Measurements from ENCODE around the gene FBXL16. TPM values are rescaled to one million over a fixed set of nuclear protein-coding genes. Genes with fewer than 3 reads are reported as not detected.

The FBXL16 gene
- total RNA-seq, 2 donors from 2014 or later, result 1.3 to 1.7 TPM

DNA sequence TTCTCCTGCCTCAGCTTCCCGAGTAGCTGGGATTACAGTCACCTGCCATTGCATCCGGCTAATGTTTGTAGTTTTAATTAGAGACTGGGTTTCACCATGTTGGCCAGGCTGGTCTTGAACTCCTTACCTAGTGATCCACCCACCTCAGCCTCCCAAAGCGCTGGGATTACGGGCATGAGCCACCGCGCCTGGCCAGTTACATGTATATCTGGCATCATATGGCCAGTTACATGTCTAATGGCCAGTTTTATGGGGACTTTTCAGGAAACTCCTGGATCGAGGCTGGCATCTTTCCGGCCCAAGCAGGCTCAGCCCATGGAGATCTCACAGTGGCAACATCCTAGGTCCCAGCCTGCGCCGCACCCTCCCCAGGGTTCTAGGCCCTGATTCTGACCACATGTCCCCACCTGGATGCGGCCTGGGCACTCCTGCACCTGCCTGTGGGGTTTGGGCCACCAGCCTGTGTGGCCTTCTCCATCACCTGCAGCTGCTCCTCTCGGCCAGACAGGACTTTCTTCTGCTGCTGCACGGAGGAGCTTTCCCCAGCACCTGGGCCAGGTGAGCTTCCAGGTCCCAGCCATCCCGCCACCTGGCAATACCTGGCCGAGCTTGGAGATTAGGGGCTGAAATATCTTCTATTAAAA is 36.5 kb upstream of the FBXL16 start:
- Histone ChIP-seq H3K4me1 (peaks cover 0 to 13% of the 10 kb centered on the region in 2 donors), H3K27ac (no peak overlapping the region), H3K27me3 (no peaks in the 10 kb centered on the region), H3K4me3 (no peak overlapping the region), H3K36me3 (peaks cover 4% of the 10 kb centered on the region), H3K9me3 (no peaks in the 10 kb centered on the region)
- TF ChIP-seq, protein P1, sequence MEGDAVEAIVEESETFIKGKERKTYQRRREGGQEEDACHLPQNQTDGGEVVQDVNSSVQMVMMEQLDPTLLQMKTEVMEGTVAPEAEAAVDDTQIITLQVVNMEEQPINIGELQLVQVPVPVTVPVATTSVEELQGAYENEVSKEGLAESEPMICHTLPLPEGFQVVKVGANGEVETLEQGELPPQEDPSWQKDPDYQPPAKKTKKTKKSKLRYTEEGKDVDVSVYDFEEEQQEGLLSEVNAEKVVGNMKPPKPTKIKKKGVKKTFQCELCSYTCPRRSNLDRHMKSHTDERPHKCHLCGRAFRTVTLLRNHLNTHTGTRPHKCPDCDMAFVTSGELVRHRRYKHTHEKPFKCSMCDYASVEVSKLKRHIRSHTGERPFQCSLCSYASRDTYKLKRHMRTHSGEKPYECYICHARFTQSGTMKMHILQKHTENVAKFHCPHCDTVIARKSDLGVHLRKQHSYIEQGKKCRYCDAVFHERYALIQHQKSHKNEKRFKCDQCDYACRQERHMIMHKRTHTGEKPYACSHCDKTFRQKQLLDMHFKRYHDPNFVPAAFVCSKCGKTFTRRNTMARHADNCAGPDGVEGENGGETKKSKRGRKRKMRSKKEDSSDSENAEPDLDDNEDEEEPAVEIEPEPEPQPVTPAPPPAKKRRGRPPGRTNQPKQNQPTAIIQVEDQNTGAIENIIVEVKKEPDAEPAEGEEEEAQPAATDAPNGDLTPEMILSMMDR (IDR thresholded peaks at IDR 0.05), result no peak
- no peak for DNase-seq (ENCODE audit: low spot score)

DNA sequence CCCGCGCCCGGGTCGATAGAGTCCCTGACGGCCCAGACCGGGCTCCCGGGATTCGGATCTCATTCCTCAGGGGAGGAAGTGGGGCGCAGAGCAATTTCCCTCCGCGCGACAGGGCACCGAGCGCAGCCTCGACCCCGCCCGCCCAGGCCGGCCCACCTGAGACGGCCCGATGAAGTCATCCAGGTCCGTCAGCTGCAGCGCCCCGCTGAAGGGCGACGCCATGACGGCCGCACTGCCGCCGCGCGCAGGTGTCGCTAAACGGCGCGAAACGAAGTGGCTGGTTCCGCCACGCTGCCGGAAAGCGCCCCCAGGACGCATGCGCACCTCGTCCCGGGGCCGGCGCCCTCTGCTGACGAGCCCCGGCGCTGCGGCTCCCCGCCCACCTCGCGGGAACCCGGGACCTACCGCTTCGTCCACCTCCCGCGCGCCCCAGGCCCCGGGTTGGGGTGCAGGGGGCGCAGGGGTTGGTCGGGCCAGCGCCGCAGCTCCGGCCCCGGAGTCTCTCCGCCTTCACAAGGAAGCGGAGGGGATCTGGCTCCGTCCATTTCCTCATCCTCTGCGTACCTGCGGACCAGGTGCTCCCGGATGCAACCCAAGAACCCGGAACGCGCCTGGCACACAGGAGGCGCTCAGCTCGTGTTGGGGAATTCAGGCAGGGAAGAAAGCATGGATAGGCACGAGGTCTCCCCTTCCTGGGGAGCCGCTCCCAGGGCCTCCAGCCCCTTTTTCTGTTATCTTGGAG is 35.3 kb upstream of the FBXL16 start, which contains the start of gene CIAO3:
Gene CIAO3, minus strand, starts transcription at position 234 of the 742 bp plus-strand sequence. Its CDS starts 12 bp downstream, at position 222.
- H3K36me3 ChIP-seq, result peaks cover 15% of the 10 kb centered on the region
- H3K27me3 ChIP-seq, result no peaks in the 10 kb centered on the region
- H3K4me3 ChIP-seq, result peak within 1 kb of the TSS; percentile 61 to 83
- H3K4me1 ChIP-seq, result peaks cover 0 to 13% of the 10 kb centered on the region in 2 donors
- no peaks in the 10 kb centered on the region for H3K9me3 ChIP-seq
- DNase-seq (ENCODE audit: low spot score), result peak; percentile 88
- TF ChIP-seq, protein P1 (IDR thresholded peaks at IDR 0.05), result peak; percentile 94 to 100
- H3K27ac ChIP-seq, result peak within 1 kb of the TSS; percentile 55 to 78

DNA sequence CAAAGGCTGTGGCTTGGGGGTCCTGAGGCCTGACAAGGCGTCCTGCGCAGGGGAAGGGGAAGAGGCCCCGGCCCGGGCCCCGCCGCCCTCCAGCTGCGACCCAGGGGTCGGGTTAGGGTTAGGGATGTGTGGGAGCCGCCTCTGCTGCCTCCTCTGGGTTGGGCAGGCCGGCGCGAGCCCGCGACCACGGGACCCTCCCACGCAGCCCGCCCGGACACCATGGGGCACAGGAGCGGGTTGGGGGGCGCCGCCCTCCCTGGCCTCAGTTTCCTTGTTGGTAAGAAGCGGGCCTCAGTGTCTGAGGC is 34.8 kb upstream of the FBXL16 start:
- Histone ChIP-seq H3K4me1 (peaks cover 0 to 13% of the 10 kb centered on the region in 2 donors), H3K27me3 (no peaks in the 10 kb centered on the region), H3K4me3 (peak overlapping the region; percentile 61 to 83), H3K9me3 (no peaks in the 10 kb centered on the region), H3K36me3 (peaks cover 19% of the 10 kb centered on the region), H3K27ac (peak overlapping the region; percentile 55 to 78)
- DNase-seq (ENCODE audit: low spot score), result no peak
- TF ChIP-seq, protein P1 (IDR thresholded peaks at IDR 0.05), result no peak

DNA sequence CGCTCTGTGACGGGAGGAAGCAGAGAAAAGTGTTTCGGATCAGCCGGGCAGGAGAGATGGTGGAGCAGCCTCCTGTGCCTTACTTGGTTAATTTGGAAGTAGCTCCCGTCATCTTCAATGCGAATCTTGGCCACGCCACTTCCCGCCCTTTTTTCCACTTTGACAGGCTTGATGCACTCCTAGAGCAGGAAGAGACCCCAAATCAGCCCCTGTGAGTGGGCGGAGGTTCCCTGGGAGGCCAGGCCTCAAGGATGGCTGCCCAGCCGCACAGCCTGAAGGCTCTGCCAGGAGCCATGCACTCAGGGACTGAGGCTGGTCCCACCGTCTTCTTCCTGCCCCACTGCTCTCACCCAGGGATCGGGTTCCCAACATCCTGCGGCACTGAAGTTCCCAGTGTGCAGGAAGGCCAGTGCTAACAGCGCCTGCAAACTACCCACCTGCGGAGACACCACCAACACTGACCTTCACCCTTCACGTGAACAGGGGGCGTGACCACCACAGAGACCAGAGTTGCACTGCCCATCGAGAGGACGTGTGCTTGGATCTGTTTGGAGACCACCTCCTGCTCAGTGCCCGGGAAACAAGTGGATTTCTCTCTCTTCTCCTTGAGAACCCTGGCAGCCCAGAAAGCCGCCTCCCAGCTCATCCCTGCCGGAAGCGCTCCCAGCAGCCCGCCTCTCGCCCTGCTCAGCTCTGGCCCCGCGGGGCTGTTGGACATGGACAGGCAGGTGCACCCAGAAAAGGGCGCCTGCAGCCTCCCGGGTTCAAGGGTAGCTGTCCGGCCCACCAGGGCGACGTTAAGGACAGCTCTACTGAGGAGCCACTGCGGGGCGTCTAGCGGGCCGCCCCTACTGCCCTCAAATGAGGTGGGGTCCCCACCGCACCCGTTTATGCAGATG is 34.2 kb upstream of the FBXL16 start:
- no peak for DNase-seq (ENCODE audit: low spot score)

DNA sequence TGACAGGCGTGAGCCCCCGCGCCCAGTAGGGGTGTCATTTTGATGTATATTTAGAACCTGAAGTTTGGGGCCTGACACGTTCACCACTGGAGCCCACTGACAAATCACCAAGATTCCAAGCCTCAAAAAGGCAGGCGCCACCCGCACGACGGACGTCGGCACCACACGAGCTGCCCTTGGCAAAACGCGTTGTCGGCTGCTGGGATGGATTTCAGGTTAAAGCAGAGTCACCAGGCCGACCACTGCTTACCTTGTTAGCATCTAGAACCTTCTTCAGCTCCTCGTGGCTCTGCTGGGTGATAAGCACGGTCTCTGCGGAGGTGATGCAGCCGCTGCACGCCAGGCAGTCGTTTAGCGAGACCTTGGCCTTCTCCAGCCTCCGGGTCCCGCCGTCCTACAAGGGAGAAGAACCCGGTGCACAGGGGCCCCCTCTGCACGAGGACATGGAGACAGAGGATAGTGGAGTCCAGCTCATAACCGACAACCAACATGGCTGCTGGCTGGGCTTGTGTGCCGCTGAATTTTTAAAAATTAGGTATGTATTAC is 31.4 kb upstream of the FBXL16 start:
- no peak overlapping the region for H3K27ac ChIP-seq
- no peak overlapping the region for H3K4me3 ChIP-seq
- no peaks in the 10 kb centered on the region for H3K27me3 ChIP-seq
- H3K36me3 ChIP-seq, result peaks cover 47% of the 10 kb centered on the region
- H3K9me3 ChIP-seq, result no peaks in the 10 kb centered on the region
- DNase-seq (ENCODE audit: low spot score), result no peak
- TF ChIP-seq, protein P1 (IDR thresholded peaks at IDR 0.05), result no peak
- peaks cover 0 to 13% of the 10 kb centered on the region in 2 donors for H3K4me1 ChIP-seq

More for the DNA sequence above, 34.2 kb upstream of the FBXL16 start:
- H3K27me3 ChIP-seq, result no peaks in the 10 kb centered on the region
- H3K9me3 ChIP-seq, result no peaks in the 10 kb centered on the region
- TF ChIP-seq, protein P1 (IDR thresholded peaks at IDR 0.05), result no peak
- H3K27ac ChIP-seq, result peak overlapping the region in 1 of 2 donors; percentile 78
- H3K4me3 ChIP-seq, result peak overlapping the region; percentile 61 to 83
- peaks cover 25% of the 10 kb centered on the region for H3K36me3 ChIP-seq
- H3K4me1 ChIP-seq, result peaks cover 0 to 13% of the 10 kb centered on the region in 2 donors

Measured in right atrium auricular region (tissue), 2 donors.